Epithelial cell of esophagus (primary cell): ENCODE results near the gene CATSPERB.
"Not testable (repeated sequence)": the region's sequence is repeated elsewhere in the genome, so short reads cannot be mapped to it uniquely, and the experiment has no call there.

ENCODE experiments used
- DNase-seq: peaks from one replicate; pipeline ENCODE4 v3.0.0; 2010; ENCODE audit warnings: low read depth
- H3K4me3 ChIP-seq: 2 replicates; pipeline ENCODE4 v1.5.1; 2011; ENCODE audit warnings: mild to moderate bottlenecking, low read length, control low read depth
- TF ChIP-seq, protein P1 (sequence below): IDR thresholded peaks from 2 replicates; pipeline ENCODE4 v1.5.1; 2011; ENCODE audit warnings: low read depth, mild to moderate bottlenecking, low read length, control low read depth, inconsistent platforms; ENCODE audit not compliant: insufficient read depth; ENCODE audit errors: missing control alignments

CATSPERB gene

DNA sequence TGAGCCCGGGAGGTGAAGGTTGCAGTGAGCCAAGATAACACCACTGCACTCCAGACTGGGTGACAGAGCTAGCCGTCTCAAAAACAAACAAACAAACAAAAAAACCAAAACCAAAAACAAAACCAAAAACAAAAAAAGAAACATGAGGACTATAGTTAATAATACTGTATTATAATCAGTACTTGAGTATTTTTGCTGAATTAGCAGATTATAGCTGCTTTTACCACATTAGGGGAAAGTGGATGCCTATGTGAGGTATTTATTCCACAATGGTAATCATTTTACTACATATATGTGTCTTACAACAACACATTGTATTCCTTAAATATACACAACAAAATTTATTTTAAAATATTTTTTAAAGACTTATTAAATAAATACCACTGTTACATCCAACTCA is 120.4 kb downstream of the CATSPERB start:
- TF ChIP-seq, protein P1, sequence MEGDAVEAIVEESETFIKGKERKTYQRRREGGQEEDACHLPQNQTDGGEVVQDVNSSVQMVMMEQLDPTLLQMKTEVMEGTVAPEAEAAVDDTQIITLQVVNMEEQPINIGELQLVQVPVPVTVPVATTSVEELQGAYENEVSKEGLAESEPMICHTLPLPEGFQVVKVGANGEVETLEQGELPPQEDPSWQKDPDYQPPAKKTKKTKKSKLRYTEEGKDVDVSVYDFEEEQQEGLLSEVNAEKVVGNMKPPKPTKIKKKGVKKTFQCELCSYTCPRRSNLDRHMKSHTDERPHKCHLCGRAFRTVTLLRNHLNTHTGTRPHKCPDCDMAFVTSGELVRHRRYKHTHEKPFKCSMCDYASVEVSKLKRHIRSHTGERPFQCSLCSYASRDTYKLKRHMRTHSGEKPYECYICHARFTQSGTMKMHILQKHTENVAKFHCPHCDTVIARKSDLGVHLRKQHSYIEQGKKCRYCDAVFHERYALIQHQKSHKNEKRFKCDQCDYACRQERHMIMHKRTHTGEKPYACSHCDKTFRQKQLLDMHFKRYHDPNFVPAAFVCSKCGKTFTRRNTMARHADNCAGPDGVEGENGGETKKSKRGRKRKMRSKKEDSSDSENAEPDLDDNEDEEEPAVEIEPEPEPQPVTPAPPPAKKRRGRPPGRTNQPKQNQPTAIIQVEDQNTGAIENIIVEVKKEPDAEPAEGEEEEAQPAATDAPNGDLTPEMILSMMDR = no peak
- H3K4me3 ChIP-seq = no peak overlapping the region
- no peak for DNase-seq

DNA sequence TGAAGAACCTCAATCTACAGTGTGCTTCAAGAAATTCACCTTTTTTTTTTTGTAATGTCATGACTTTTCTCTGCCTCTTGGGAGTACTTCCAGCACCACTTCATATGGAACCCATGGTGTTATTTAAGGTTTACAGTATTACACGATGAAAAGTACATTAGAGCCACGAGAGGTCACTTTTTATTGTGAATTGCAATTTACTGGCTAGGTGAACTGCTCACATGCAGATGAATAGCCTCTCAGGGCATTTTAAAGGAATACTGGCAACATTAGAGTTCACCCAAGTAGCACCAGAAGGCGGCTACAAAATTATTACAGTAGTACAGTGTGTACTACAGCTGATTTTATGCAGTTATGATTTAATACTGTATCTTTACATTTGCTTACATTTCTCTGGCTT is 122.7 kb downstream of the CATSPERB start:
- no peak for DNase-seq
- TF ChIP-seq, protein P1 = no peak
- no peak overlapping the region for H3K4me3 ChIP-seq

DNA sequence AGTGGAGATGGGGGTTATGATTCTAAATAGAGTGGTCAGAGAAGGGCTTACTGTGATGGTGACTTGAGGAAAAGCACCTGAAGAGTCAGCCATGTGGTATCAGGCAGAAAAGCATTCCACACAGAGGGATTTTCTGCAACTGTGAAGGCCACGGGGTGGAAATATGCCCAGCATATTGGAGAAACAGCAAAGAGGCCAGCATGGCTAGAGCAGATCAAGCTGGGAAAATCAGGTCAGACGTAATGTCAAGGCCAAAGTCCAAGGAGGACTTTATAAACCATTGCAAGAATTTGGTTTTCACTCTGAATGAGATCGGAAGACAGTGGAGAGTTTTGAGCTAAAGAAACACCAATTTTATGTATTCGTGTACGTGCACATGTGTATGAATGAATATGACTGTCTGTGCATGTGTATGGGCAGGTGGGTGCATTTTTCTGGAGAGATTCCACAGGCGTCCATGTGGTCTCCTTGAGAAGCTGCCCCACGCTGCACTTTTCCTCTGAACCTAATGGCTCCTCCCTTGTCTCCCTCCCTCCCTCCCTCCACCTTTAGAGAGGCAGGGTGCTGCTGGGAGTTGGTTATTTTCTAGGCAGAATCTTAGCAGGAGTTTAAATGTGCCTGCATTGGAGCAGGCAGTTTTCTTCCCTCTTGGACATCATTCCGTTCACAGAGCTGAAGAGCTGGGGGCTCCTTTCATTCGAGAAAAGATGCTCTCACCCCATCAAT is 124.4 kb downstream of the CATSPERB start:
- H3K4me3 ChIP-seq = no peak overlapping the region
- no peak for DNase-seq
- TF ChIP-seq, protein P1 = no peak

DNA sequence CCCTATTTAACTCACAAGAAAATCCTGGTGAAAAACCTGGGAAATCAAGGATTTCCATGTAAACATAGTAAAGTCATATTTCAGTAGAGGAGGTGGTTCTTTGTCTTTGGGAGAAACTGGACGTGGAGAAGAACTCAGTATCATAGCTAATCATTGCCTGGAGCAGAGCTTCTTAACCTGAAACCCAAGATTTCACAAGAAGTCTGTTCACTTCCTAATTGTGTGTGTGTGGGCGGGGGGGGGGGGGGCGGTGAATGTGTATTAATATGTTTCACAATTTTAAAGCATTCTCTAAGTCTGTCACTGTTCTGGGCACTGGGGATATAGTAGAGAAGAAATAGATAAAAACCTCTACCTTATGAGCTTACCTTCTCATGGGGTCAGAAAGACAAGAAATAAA is 125.0 kb downstream of the CATSPERB start:
- DNase-seq = peak; percentile 70
- TF ChIP-seq, protein P1 = no peak
- H3K4me3 ChIP-seq = no peak overlapping the region

DNA sequence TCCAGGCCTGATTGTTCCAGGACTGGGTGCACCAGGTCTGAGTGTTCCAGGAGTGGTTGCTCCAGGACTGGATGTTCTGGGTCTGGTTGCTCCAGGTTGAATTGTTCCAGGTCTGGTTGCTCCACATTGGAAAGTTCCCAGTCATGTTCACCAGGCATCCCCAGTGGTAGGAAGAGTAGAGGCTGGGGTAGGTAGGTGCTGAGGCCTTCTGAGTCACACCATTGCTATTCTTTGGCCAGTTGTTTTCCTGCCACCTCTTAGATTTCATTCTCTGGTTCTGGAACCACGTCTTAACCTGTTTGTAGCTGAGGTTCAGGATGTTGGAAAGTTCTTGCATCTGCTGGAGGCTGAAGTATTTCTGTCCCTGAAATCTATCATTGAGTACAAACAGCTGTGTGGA is 127.3 kb downstream of the CATSPERB start:
- H3K4me3 ChIP-seq = not testable (repeated sequence)
- DNase-seq = peak; percentile 68

DNA sequence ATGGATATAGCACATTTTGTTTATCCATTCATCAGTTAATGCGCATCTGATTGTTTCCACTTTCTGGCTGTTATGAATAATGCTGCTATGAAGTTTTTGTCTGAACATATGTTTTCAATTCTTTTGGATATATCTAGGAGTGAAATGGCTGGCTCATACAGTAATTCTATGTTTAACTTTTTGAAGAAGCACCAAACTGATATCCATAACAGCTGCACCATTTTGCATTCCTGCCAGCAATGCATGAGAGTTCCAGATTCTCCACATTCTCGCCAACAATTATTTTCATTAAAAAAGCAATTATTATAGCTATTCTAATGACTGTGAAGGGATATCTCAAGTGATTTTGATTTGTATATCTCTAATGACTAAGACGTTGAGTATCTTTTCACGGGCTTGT is 131.9 kb downstream of the CATSPERB start:
- no peak for DNase-seq
- TF ChIP-seq, protein P1 = no peak

DNA sequence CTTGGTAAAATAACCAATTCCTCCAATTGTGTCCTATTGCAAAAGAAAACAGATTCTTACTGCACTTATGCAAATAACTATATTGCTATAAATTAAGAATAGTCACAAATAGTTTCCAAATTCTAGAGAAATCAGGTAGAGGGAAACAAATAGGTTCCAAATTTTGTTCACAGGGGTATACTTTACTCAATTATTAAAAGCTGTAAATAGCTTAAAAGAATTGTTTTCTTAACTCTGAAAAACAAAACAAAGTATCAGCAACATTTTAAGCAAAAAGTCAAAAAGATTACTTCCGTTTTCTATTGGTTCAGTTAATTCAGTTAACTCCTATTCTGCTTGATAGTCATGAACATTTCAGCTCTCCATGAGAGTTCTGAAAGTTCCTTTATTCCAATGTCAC is 136.2 kb downstream of the CATSPERB start:
- DNase-seq = no peak
- TF ChIP-seq, protein P1 = no peak
- H3K4me3 ChIP-seq = no peak overlapping the region

More for the DNA sequence above, 131.9 kb downstream of the CATSPERB start:
- no peak overlapping the region for H3K4me3 ChIP-seq

DNA sequence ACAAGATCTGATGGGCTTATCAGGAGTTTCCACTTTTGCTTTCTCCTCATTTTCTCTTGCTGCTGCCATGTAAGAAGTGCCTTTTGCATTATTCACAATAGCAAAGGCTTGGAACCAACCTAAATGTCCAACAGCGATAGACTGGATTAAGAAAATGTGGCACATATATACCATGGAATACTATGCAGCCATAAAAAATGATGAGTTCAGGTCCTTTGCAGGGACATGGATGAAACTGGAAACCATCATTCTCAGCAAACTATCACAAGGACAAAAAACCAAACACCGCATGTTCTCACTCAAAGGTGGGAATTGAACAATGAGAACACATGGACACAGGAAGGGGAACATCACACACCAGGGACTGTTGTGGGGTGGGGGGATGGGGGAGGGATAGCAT is 137.9 kb downstream of the CATSPERB start:
- H3K4me3 ChIP-seq, DNase-seq: not testable (repeated sequence)
